Rectal smooth muscle tissue (tissue), 1 donor: ENCODE data around the gene IL32.
A peak's percentile ranks its signal among the peaks of the same experiment; 100 is the strongest.

Experiments
- H3K27ac ChIP-seq: one replicate; pipeline ENCODE4 v1.7.0; 2013; ENCODE audit warnings: low read depth, low read length, inconsistent platforms
- H3K27me3 ChIP-seq: one replicate; pipeline ENCODE4 v1.7.0; 2013; ENCODE audit warnings: low read length; ENCODE audit not compliant: control insufficient read depth, insufficient read depth
- H3K36me3 ChIP-seq: one replicate; pipeline ENCODE4 v1.7.0; 2013; ENCODE audit warnings: low read length; ENCODE audit not compliant: control insufficient read depth, insufficient read depth
- H3K4me1 ChIP-seq: one replicate; pipeline ENCODE4 v1.7.0; 2013; ENCODE audit warnings: low read length; ENCODE audit not compliant: control insufficient read depth, insufficient read depth
- H3K4me3 ChIP-seq: one replicate; pipeline ENCODE4 v1.7.0; 2013; ENCODE audit warnings: low read length
- H3K9ac ChIP-seq: one replicate; pipeline ENCODE4 v1.7.0; 2013; ENCODE audit warnings: low read length

IL32 gene

GRCh38 chr16:3086596-3087242 is 21.3 kb downstream of the IL32 start:
- no peaks in the 10 kb centered on the region for H3K4me1 ChIP-seq
- no peak overlapping the region for H3K27ac ChIP-seq
- H3K4me3 ChIP-seq = peak overlapping the region; percentile 24
- H3K9ac ChIP-seq = no peak overlapping the region
- no peaks in the 10 kb centered on the region for H3K36me3 ChIP-seq
- H3K27me3 ChIP-seq = no peaks in the 10 kb centered on the region

- H3K4me1 ChIP-seq = no peaks in the 10 kb centered on the region
- no peaks in the 10 kb centered on the region for H3K36me3 ChIP-seq
- no peak overlapping the region for H3K9ac ChIP-seq
- H3K27me3 ChIP-seq = no peaks in the 10 kb centered on the region
- peak overlapping the region; percentile 24 for H3K4me3 ChIP-seq
- H3K27ac ChIP-seq = no peak overlapping the region
Observed at GRCh38 chr16:3087243-3088235, 22.1 kb downstream of the IL32 start.

- Histone ChIP-seq H3K4me3 (no peak overlapping the region), H3K9ac (no peak overlapping the region), H3K27ac (no peak overlapping the region), H3K4me1 (no peaks in the 10 kb centered on the region), H3K36me3 (no peaks in the 10 kb centered on the region), H3K27me3 (no peaks in the 10 kb centered on the region)
Observed at GRCh38 chr16:3088450-3088849, 23.0 kb downstream of the IL32 start.

GRCh38 chr16:3088925-3089716 is 23.7 kb downstream of the IL32 start:
- Histone ChIP-seq H3K4me3 (no peak overlapping the region), H3K27ac (no peak overlapping the region), H3K9ac (no peak overlapping the region), H3K36me3 (no peaks in the 10 kb centered on the region), H3K4me1 (no peaks in the 10 kb centered on the region), H3K27me3 (no peaks in the 10 kb centered on the region)

GRCh38 chr16:3089717-3090592 is 24.5 kb downstream of the IL32 start:
- Histone ChIP-seq H3K9ac (no peak overlapping the region), H3K27ac (no peak overlapping the region), H3K27me3 (no peaks in the 10 kb centered on the region), H3K36me3 (no peaks in the 10 kb centered on the region), H3K4me1 (no peaks in the 10 kb centered on the region), H3K4me3 (no peak overlapping the region)

- no peak overlapping the region for H3K27ac ChIP-seq
- no peaks in the 10 kb centered on the region for H3K36me3 ChIP-seq
- no peak overlapping the region for H3K4me3 ChIP-seq
- H3K27me3 ChIP-seq = no peaks in the 10 kb centered on the region
- H3K9ac ChIP-seq = no peak overlapping the region
- no peaks in the 10 kb centered on the region for H3K4me1 ChIP-seq
Observed at GRCh38 chr16:3091551-3091950, 26.1 kb downstream of the IL32 start.

GRCh38 chr16:3092501-3092941 is 27.1 kb downstream of the IL32 start:
- no peak overlapping the region for H3K9ac ChIP-seq
- H3K36me3 ChIP-seq = no peaks in the 10 kb centered on the region
- H3K4me3 ChIP-seq = no peak overlapping the region
- H3K27me3 ChIP-seq = no peaks in the 10 kb centered on the region
- H3K27ac ChIP-seq = no peak overlapping the region
- no peaks in the 10 kb centered on the region for H3K4me1 ChIP-seq

GRCh38 chr16:3094289-3095027 is 29.0 kb downstream of the IL32 start:
- H3K27me3 ChIP-seq = no peaks in the 10 kb centered on the region
- H3K4me1 ChIP-seq = no peaks in the 10 kb centered on the region
- H3K4me3 ChIP-seq = no peak overlapping the region
- no peaks in the 10 kb centered on the region for H3K36me3 ChIP-seq
- no peak overlapping the region for H3K9ac ChIP-seq
- H3K27ac ChIP-seq = no peak overlapping the region

- Histone ChIP-seq H3K27ac (no peak overlapping the region), H3K36me3 (no peaks in the 10 kb centered on the region), H3K4me1 (peaks cover 3% of the 10 kb centered on the region), H3K9ac (no peak overlapping the region), H3K27me3 (no peaks in the 10 kb centered on the region), H3K4me3 (no peak overlapping the region)
Observed at GRCh38 chr16:3095869-3096268, 30.4 kb downstream of the IL32 start.

GRCh38 chr16:3096362-3096761 is 30.9 kb downstream of the IL32 start:
- H3K4me3 ChIP-seq = no peak overlapping the region
- H3K27ac ChIP-seq = no peak overlapping the region
- H3K27me3 ChIP-seq = no peaks in the 10 kb centered on the region
- H3K36me3 ChIP-seq = no peaks in the 10 kb centered on the region
- no peak overlapping the region for H3K9ac ChIP-seq
- H3K4me1 ChIP-seq = peaks cover 3% of the 10 kb centered on the region

GRCh38 chr16:3097266-3097665 is 31.8 kb downstream of the IL32 start:
- H3K36me3 ChIP-seq = no peaks in the 10 kb centered on the region
- H3K27ac ChIP-seq = no peak overlapping the region
- no peaks in the 10 kb centered on the region for H3K27me3 ChIP-seq
- H3K9ac ChIP-seq = no peak overlapping the region
- peaks cover 3% of the 10 kb centered on the region for H3K4me1 ChIP-seq
- no peak overlapping the region for H3K4me3 ChIP-seq
